Uterus (tissue), 2 donors: ENCODE measurements around the gene RBMS3.

Experiments used
- CTCF ChIP-seq, 4 experiments: fragments of 200-600 bp in 2 of 4; fragments of 450-650 bp in 2 of 4; sonication (generic) in 2 of 4; IDR thresholded peaks; one replicate each; pipeline ENCODE4 v1.5.1; 2016 to 2019; ENCODE audit warnings: antibody characterized with exemption in 4 of 4, mild to moderate bottlenecking in 2 of 4, moderate library complexity in 1 of 4
- POLR2A ChIP-seq, 2 donors: fragments of 450-650 bp; IDR thresholded peaks; one replicate each; pipeline ENCODE4 v1.6.1; 2016; ENCODE audit warnings: antibody characterized with exemption in 2 of 2, mild to moderate bottlenecking in 1 of 2, moderate library complexity in 1 of 2

DNA sequence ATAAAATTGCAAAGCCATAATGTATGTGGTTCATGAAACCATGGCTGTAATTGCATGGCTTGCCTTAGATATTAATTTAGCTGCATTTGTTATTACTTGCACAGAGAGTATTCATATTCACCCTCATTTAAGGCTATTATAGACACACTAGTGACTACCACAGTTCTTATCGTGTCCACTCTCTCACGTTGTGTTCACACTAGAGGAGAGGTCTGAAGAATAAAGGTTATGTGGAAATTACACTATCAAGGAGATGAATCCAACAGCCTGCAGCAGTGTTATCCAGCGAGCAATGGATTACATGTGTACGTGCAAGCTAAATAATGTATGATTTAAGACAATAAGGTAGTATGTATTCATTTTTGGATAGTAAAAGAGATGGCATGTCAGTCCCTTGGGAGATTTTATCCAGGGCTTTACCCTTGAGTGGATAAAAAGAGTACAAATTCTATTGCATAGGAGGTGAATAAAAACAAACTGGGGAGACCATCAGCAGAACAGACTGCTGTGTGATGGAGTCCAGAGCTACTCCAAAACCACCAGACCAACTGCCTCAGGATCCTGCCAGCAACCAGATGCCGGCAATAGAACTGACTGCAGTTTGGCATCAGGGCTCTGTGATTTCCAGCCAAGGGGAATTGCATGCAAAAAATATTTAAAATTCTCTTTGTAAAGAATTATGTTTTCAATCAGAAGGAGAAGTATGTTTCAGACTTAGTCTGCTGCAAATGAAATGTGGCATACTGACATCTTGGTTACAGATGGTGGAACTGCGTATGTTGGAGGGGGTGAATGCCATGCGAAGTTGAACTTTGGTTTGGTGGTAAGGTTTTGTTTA lies 146.6 kb downstream of the RBMS3 start:
- TF ChIP-seq CTCF (IDR thresholded peaks at IDR 0.05) (no peak), POLR2A (IDR thresholded peaks at IDR 0.05) (no peak)
